Erythroblast (primary cell): Measurements from ENCODE around the gene OR6C3.
"Not testable (repeated sequence)": the region's sequence is repeated elsewhere in the genome, so short reads cannot be mapped to it uniquely, and the experiment has no call there.

Experiments
- DNase-seq, 2 experiments: peaks; one replicate each; lab custom pipeline; 2025; lab: John Stamatoyannopoulos, UW
- GATA1 ChIP-seq: IDR thresholded peaks from 2 replicates; pipeline ENCODE4 v1.6.1; 2011; ENCODE audit warnings: low read depth, mild to moderate bottlenecking, control low read depth, low read length, moderate library complexity
- POLR2A ChIP-seq: IDR thresholded peaks from 2 replicates; pipeline ENCODE4 v1.6.1; 2011; ENCODE audit warnings: mild to moderate bottlenecking, low read length

Gene OR6C3

DNA sequence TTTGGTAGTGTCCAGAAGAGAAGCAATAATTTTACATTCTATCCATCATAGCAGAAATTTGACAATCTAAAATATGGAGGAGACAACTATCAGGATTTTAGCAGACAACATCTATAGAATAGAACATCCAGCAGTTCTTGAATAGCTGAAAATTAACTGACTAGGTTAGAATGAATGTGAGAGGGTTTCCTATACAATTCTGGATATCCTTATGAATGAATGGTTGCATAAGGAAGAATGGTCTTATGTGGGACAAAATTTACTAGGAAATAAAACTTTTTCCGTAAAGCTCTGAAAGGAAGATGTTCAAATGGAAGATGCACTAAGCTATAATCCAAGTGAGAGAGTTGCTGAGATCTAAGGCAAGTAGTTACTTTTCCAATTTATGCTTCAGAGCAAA is at the start of gene OR6C3:
TSS of gene OR6C3 (plus strand) at position 301 of the 400 bp plus-strand sequence. CDS start 955 bp downstream, outside the sequence.
- TF ChIP-seq POLR2A = no peak
- no peak for TF ChIP-seq GATA1
- DNase-seq = no peak

DNA sequence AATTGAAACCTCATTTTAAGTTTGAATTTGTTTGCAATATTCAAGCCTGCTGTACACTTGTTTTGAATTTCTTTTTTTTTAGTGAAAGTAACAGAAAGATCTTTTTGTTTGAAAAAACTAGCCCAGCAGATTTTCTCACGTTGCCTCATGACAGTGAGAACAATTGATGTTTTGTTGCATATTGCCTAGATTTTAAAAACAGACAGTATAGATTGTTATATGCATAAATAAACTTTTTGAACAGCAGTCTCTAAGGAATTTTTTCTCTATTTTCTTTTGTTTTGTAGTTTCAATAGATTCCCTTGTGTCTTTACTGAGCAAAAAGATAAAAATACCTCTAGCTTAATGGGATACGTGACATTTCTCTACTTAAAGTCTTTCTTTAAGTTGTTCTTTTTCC is 49.6 kb upstream of the OR6C3 start:
- TF ChIP-seq GATA1 = no peak
- TF ChIP-seq POLR2A = no peak
- no peak for DNase-seq

DNA sequence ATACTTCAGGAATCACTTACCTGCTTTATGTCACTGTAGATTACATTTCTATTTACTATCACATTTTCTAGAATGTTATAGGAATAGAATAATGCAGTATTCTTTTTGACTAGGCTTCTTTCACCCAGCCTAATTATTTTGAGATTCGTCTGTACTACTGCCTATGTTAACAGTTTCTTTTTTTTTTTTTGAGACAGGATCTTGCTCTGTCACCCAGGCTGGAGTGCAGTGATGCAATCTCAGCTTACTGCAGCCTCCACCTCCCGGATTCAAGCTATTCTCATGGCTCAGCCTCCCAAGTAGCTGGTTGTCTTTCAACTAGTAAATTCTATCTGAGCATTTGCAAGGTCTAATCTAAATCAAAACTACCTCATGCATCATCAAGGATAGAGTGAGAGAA is 40.5 kb upstream of the OR6C3 start:
- TF ChIP-seq GATA1 (no peak), POLR2A (no peak)

DNA sequence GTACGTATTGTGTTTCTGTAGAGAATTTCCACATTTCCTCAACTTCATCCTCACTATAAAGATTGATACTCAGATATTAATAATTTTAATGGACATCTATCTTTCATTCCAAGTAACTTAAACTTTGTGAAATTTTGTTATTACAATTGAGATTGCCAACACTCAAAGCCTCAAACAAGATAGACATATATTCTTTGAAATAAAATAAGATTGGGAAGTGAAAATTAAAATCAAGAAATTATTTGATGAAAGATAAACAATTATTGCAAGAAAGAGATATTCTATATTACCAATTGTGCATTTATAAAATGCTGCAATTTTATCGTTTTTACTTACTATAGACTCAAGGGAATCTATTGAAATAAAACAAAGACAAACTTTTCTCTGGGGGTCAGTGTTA is 34.1 kb upstream of the OR6C3 start, which contains the start of gene OR6C6:
TSS of gene OR6C6 (minus strand) at position 101 of the 400 bp plus-strand sequence. CDS start 1,337 bp downstream, outside the sequence.
- TF ChIP-seq POLR2A (no peak), GATA1 (no peak)
- no peak for DNase-seq

More for the DNA sequence above, 40.5 kb upstream of the OR6C3 start:
- no peak for DNase-seq

DNA sequence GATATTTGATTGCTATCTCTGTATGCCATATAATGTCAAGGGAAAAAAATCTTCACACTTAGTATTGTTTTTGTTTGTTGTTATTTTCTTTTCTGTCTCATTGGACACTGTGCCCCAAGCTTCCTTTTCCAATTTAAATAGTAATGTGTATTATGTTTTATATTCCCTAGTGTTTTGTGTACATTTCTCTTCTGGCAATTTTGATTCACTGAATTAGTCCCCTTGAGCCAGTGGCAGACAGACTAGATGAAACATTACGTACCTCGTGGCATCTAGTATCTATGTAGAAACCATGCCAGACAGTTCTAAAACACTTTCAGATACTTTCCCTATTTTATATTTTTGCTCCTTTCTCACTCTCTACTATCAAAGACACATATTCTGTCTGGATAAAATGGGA is 16.5 kb upstream of the OR6C3 start, which contains the start of gene OR6C1:
TSS of gene OR6C1 (plus strand) at position 301 of the 400 bp plus-strand sequence. CDS start 6,257 bp downstream, outside the sequence.
- no peak for TF ChIP-seq GATA1
- no peak for TF ChIP-seq POLR2A
- no peak for DNase-seq

DNA sequence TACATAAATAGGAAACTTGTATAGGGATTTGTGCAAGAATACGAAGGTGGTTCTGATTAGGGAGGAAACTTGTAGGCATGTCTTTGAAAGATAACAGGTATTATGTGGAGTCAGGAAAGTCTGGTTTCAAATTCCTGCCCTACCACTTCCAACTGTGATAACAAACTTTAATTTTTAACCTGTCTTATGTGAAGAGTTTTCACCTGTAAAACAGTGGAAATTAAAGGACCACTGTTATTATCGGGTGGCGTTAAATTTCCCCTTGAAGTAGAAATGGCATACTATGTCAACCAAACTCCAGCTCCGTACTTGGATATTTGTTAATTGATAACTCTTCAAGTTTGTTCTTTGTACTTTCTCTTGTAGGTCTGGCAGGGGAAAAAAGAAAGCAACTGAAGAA is 10.3 kb upstream of the OR6C3 start:
- DNase-seq = no peak

DNA sequence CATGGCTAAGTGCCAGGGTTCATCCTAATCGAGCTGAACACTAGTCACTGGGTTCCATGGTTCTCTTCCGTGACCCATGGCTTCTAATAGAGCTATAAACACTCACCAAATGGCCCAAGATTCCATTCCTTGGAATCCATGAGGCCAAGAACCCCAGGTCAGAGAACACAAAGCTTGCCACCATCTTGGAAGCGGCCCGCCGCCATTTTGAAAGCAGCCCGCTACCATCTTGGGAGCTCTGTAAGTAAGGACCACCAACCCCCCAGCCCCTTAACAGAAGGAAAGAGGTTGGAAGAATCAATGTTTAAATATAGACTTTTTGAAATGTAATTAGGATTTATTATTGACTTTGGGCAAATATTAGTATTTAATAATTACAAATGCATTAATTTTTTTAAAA is 4.7 kb upstream of the OR6C3 start:
- DNase-seq = not testable (repeated sequence)

More for the DNA sequence above, 10.3 kb upstream of the OR6C3 start:
- TF ChIP-seq GATA1 = no peak
- no peak for TF ChIP-seq POLR2A

DNA sequence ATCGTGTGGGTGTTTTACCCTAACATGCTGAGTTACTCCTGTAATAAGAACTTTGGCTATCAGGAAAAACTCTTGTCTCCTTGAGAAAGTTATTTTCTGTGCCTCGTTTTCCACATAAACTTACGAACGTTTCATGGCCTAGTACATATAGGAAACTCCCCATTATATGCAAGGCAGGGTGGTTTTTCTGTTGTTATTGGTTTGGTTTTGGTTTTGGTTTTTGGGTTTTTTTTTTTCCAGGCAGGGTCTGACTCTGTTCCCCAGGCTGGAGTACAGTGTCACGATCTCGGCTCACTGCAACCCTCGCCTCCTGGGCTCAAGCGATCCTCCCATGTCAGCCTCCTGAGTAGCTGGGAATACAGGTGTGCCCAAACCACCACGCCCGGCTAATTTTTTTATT is 5.5 kb downstream of the OR6C3 start:
- TF ChIP-seq GATA1 (no peak), POLR2A (no peak)
- no peak for DNase-seq

DNA sequence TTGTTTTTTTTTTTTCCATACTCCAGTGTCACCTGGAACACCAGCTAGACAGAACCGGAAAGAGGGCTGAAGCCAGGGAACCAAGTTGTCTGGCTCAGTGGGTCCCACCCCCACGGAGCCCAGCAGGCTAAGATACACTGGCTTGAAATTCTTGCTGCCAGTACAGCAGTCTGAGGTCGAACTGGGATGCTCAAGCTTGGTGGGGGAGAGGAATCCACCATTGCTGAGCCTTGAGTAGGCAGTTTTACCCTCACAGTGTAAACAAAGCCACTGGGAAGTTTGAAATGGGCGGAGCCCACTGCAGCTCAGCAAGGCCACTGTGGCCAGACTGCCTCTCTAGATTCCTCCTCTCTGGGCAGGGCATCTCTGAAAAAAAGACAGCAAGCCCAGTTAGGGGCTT is 24.8 kb downstream of the OR6C3 start:
- DNase-seq = not testable (repeated sequence)

DNA sequence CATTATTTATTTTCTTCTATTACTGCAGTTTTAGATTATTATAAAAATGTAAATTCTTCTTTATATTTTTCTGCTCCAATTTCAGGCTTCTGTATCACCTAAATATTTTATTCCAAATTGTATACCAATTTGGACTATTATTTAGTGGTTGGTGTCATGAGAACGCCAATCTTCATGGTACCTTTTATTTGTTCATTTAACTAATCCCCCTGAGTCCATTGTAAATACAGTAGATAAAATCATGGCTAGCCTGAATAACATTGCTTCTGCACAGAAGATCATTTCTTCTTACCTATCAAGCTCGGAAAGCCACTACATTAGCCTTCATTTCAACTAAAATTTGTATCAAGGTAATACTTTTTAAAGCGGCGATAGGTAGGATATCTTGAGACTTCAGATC is 32.1 kb downstream of the OR6C3 start, which contains the start of gene OR6C75:
TSS of gene OR6C75 (plus strand) at position 301 of the 400 bp plus-strand sequence. CDS start 2,136 bp downstream, outside the sequence.
- no peak for DNase-seq
- TF ChIP-seq GATA1 (no peak), POLR2A (no peak)

DNA sequence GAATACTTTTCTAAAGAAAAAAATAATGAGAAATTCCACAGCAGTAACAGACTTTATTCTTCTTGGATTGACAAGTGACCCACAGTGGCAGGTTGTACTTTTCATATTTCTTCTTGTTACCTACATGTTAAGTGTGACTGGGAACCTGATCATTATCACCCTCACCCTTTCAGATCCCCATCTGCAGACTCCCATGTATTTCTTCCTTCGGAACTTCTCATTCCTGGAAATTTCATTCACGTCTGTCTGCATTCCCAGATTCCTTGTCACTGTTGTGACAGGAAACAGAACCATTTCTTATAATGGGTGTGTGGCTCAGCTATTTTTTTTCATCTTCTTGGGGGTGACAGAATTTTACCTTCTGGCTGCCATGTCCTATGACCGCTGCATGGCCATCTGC is 34.5 kb downstream of the OR6C3 start:
- DNase-seq = no peak
- TF ChIP-seq POLR2A (no peak), GATA1 (no peak)

DNA sequence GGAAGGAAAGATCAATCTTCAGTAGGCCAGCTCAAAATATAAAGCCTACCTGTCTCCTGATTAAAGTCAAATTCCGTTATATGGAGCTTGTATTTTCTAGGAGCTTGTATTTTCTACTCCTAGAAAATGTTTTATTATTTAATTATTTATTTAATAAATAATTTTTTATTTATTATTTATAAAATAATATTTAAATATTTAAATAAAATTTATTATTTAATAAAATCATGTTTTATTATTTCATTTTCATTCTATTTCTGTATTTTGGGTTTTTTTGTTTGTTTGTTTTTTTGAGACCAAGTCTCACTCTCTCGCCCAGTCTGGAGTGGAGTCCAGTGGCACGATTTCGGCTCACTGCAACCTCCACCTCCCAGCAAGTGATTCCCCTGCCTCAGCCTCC is 42.0 kb downstream of the OR6C3 start:
- DNase-seq = no peak
- TF ChIP-seq POLR2A = no peak
- TF ChIP-seq GATA1 = no peak
